Astrocyte (in vitro differentiated cells and primary cell): Measurements from ENCODE around the gene MAPK11. TPM values are rescaled to one million over a fixed set of nuclear protein-coding genes. Genes with fewer than 3 reads are reported as not detected.

Experiments used
- DNase-seq: peaks from one replicate; pipeline ENCODE4 v3.0.0-alpha.2; 2010; ENCODE audit warnings: low read depth
- FAIRE-seq: peaks from 2 replicates; lab custom pipeline; 2011; peaks lifted over from hg19 to GRCh38; lab: Jason Lieb, UNC
- H2AFZ ChIP-seq: 2 replicates; pipeline ENCODE4 v1.6.0; 2012; ENCODE audit warnings: low read depth, low read length, inconsistent platforms
- H3K27ac ChIP-seq: 2 replicates; pipeline ENCODE4 v1.5.1; 2011; ENCODE audit warnings: low read depth, low read length, inconsistent platforms
- H3K27me3 ChIP-seq: 2 replicates; pipeline ENCODE4 v1.6.0; 2011; ENCODE audit warnings: low read length, inconsistent platforms; ENCODE audit not compliant: insufficient read depth
- H3K36me3 ChIP-seq: 2 replicates; pipeline ENCODE4 v1.5.1; 2011; ENCODE audit warnings: low read length, inconsistent platforms; ENCODE audit not compliant: insufficient read depth
- H3K4me1 ChIP-seq: 2 replicates; pipeline ENCODE4 v1.5.1; 2011; ENCODE audit warnings: low read length, inconsistent platforms; ENCODE audit not compliant: insufficient read depth
- H3K4me2 ChIP-seq: 2 replicates; pipeline ENCODE4 v1.6.0; 2012; ENCODE audit warnings: low read length, inconsistent platforms
- H3K4me3 ChIP-seq: 2 replicates; pipeline ENCODE4 v1.5.1; 2011; ENCODE audit warnings: low read depth, mild to moderate bottlenecking, low read length, inconsistent platforms; ENCODE audit not compliant: insufficient read depth
- H3K79me2 ChIP-seq: 2 replicates; pipeline ENCODE4 v1.6.0; 2012; ENCODE audit warnings: mild to moderate bottlenecking, low read length, inconsistent platforms; ENCODE audit not compliant: insufficient read depth
- H3K9ac ChIP-seq: 2 replicates; pipeline ENCODE4 v1.6.0; 2012; ENCODE audit warnings: mild to moderate bottlenecking, low read length, inconsistent platforms
- H3K9me3 ChIP-seq: 2 replicates; pipeline ENCODE4 v1.5.1; 2012; ENCODE audit warnings: low read depth, mild to moderate bottlenecking, low read length, inconsistent platforms; ENCODE audit not compliant: insufficient read depth
- H4K20me1 ChIP-seq: 2 replicates; pipeline ENCODE4 v1.6.0; 2012; ENCODE audit warnings: low read length, inconsistent platforms; ENCODE audit not compliant: insufficient read depth
- H3K27ac Mint-ChIP-seq: one replicate; pipeline ENCODE4 v1.8.0; 2021; ENCODE audit warnings: mild to moderate bottlenecking, mixed read lengths; ENCODE audit not compliant: unreplicated experiment
- H3K27me3 Mint-ChIP-seq: one replicate; pipeline ENCODE4 v1.8.0; 2021; ENCODE audit warnings: low read depth, mixed read lengths; ENCODE audit not compliant: unreplicated experiment
- H3K36me3 Mint-ChIP-seq: one replicate; pipeline ENCODE4 v1.8.0; 2021; ENCODE audit warnings: low read depth, mixed read lengths; ENCODE audit not compliant: unreplicated experiment
- H3K4me1 Mint-ChIP-seq: one replicate; pipeline ENCODE4 v1.8.0; 2021; ENCODE audit warnings: low read depth, mixed read lengths; ENCODE audit not compliant: unreplicated experiment
- H3K4me3 Mint-ChIP-seq: one replicate; pipeline ENCODE4 v1.8.0; 2021; ENCODE audit warnings: mild to moderate bottlenecking, moderate library complexity, mixed read lengths; ENCODE audit not compliant: unreplicated experiment
- H3K9me3 Mint-ChIP-seq: one replicate; pipeline ENCODE4 v1.8.0; 2021; ENCODE audit warnings: mild to moderate bottlenecking, mixed read lengths; ENCODE audit not compliant: unreplicated experiment
- EZH2 ChIP-seq: IDR thresholded peaks from 2 replicates; pipeline ENCODE4 v1.6.1; 2012; ENCODE audit warnings: mild to moderate bottlenecking, low read length, inconsistent platforms; ENCODE audit not compliant: insufficient read depth
- total RNA-seq: library from RNA; stranded (reverse); gene quantifications from 2 replicates; pipeline ENCODE4 v1.2.1, GENCODE V29; 2021
- TF ChIP-seq, protein P1 (sequence below): IDR thresholded peaks from 2 replicates; pipeline ENCODE4 v1.5.1; 2011; ENCODE audit warnings: low read depth, mild to moderate bottlenecking, inconsistent platforms, low read length, moderate library complexity; ENCODE audit not compliant: insufficient read depth

The MAPK11 gene
- total RNA-seq, 1 donor from 2014 or later = 19.6 TPM

- H3K27me3 ChIP-seq = no peaks in the 10 kb centered on the region
- DNase-seq = no peak
- TF ChIP-seq, protein P1, sequence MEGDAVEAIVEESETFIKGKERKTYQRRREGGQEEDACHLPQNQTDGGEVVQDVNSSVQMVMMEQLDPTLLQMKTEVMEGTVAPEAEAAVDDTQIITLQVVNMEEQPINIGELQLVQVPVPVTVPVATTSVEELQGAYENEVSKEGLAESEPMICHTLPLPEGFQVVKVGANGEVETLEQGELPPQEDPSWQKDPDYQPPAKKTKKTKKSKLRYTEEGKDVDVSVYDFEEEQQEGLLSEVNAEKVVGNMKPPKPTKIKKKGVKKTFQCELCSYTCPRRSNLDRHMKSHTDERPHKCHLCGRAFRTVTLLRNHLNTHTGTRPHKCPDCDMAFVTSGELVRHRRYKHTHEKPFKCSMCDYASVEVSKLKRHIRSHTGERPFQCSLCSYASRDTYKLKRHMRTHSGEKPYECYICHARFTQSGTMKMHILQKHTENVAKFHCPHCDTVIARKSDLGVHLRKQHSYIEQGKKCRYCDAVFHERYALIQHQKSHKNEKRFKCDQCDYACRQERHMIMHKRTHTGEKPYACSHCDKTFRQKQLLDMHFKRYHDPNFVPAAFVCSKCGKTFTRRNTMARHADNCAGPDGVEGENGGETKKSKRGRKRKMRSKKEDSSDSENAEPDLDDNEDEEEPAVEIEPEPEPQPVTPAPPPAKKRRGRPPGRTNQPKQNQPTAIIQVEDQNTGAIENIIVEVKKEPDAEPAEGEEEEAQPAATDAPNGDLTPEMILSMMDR = no peak
- TF ChIP-seq EZH2 = no peak
- Mint-ChIP-seq H3K27ac (no peak overlapping the region), H3K9me3 (no peaks in the 10 kb centered on the region), H3K36me3 (peaks cover 8% of the 10 kb centered on the region), H3K4me3 (no peak overlapping the region), H3K27me3 (peaks cover 3% of the 10 kb centered on the region), H3K4me1 (no peaks in the 10 kb centered on the region)
- H2AFZ ChIP-seq = no peak overlapping the region
- no peak overlapping the region for H3K27ac ChIP-seq
- no peak for FAIRE-seq
- H3K79me2 ChIP-seq = peaks cover 6% of the 10 kb centered on the region
- no peaks in the 10 kb centered on the region for H3K9me3 ChIP-seq
- H3K4me3 ChIP-seq = no peak overlapping the region
- H3K36me3 ChIP-seq = no peaks in the 10 kb centered on the region
- H3K9ac ChIP-seq = no peak overlapping the region
- H3K4me2 ChIP-seq = no peak overlapping the region
- peaks cover 17% of the 10 kb centered on the region for H4K20me1 ChIP-seq
- peaks cover 26% of the 10 kb centered on the region for H3K4me1 ChIP-seq
Measured at GRCh38 chr22:50264946-50265669, 5.1 kb downstream of the MAPK11 start.

DNA sequence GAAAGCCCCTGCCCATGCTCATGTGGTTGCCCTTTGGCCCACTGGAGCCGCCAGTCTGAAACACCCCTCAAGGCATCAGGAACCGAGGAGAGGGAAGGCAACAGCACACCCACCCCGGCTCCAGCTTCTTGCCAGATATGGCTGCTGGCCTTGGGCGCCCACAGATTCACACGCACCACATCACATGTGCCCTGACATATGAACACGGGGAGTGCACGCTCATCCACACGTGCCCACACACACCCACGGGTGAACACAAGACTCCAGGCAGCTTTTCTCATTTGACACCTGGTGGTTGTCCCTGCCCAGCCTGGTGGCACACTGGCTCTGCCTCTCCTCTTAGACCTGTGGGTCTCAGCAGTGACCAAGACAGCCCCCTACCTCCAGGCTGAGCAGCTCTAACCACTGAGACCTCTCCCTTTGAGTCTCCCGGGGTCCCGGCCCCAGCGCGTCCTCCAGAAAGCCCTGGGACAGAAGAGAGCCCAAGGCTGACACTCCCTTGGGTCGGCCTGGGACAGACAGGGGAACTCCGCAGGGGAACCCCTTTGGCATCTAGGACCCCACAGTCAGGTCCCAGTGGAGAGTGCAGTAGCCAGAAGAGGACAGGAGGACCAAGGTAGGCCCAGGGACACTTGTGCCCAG is 6.0 kb downstream of the MAPK11 start:
- Mint-ChIP-seq H3K4me3 (no peak overlapping the region), H3K27me3 (peaks cover 3% of the 10 kb centered on the region)
- no peak for FAIRE-seq

More for the DNA sequence above, 6.0 kb downstream of the MAPK11 start:
- no peaks in the 10 kb centered on the region for H3K9me3 ChIP-seq
- no peaks in the 10 kb centered on the region for H3K27me3 ChIP-seq
- H3K27ac ChIP-seq = no peak overlapping the region
- TF ChIP-seq, protein P1 = no peak
- no peak for TF ChIP-seq EZH2
- H3K27ac Mint-ChIP-seq = no peak overlapping the region
- H3K4me1 Mint-ChIP-seq = no peaks in the 10 kb centered on the region
- H3K4me1 ChIP-seq = peaks cover 22% of the 10 kb centered on the region
- H3K4me2 ChIP-seq = no peak overlapping the region
- no peak for DNase-seq
- H2AFZ ChIP-seq = no peak overlapping the region
- peaks cover 13% of the 10 kb centered on the region for H4K20me1 ChIP-seq
- H3K9ac ChIP-seq = no peak overlapping the region
- no peaks in the 10 kb centered on the region for H3K36me3 ChIP-seq
- peaks cover 8% of the 10 kb centered on the region for H3K36me3 Mint-ChIP-seq
- peaks cover 13% of the 10 kb centered on the region for H3K79me2 ChIP-seq
- no peaks in the 10 kb centered on the region for H3K9me3 Mint-ChIP-seq
- no peak overlapping the region for H3K4me3 ChIP-seq
